Stimulated activated CD8-positive, alpha-beta memory T cell treated with anti-CD3 and anti-CD28 coated beads, Interleukin-2, amount 100 ng/mL, for 1 hour (primary cell): ENCODE data around the gene HHATL.
"Not testable (repeated sequence)": the region's sequence is repeated elsewhere in the genome, so short reads cannot be mapped to it uniquely, and the experiment has no call there.

ENCODE experiments used
- DNase-seq, 2 donors: peaks; one replicate each; pipeline ENCODE4 v3.0.0-alpha.2; 2020; ENCODE audit warnings: low read depth in 2 of 2

Gene HHATL

GRCh38 chr3:42734263-42734860 is 31.8 kb upstream of the HHATL start:
- no peak for DNase-seq

- DNase-seq: no peak
These were observed 31.1 kb upstream of the HHATL start for GRCh38 chr3:42733501-42734262.

- no peak for DNase-seq
These were observed 30.3 kb upstream of the HHATL start for GRCh38 chr3:42732829-42733459.

- no peak for DNase-seq
These were observed 29.7 kb upstream of the HHATL start for GRCh38 chr3:42732196-42732828.

GRCh38 chr3:42731476-42732195 is 29.0 kb upstream of the HHATL start:
- DNase-seq: no peak

- DNase-seq: no peak
These were observed 28.3 kb upstream of the HHATL start for GRCh38 chr3:42730706-42731420.

- DNase-seq: no peak
These were observed 27.7 kb upstream of the HHATL start for GRCh38 chr3:42730294-42730693.

- DNase-seq: no peak
These were observed 27.0 kb upstream of the HHATL start for GRCh38 chr3:42729404-42730145.

- no peak for DNase-seq
These were observed 26.2 kb upstream of the HHATL start for GRCh38 chr3:42728668-42729364.

- no peak for DNase-seq
These were observed 25.5 kb upstream of the HHATL start for GRCh38 chr3:42728056-42728455.

GRCh38 chr3:42725454-42725853 is 22.9 kb upstream of the HHATL start:
- no peak for DNase-seq

GRCh38 chr3:42723219-42723618 is 20.6 kb upstream of the HHATL start:
- no peak for DNase-seq

GRCh38 chr3:42722442-42722841 is 19.8 kb upstream of the HHATL start:
- not testable (repeated sequence) for DNase-seq

GRCh38 chr3:42721690-42722089 is 19.1 kb upstream of the HHATL start:
- DNase-seq: no peak

- DNase-seq: no peak
These were observed 17.5 kb upstream of the HHATL start for GRCh38 chr3:42720126-42720525.

- DNase-seq: no peak
These were observed 16.4 kb upstream of the HHATL start for GRCh38 chr3:42719002-42719401.

- DNase-seq: no peak
These were observed 15.7 kb upstream of the HHATL start for GRCh38 chr3:42718338-42718737.

- no peak for DNase-seq
These were observed 14.7 kb upstream of the HHATL start for GRCh38 chr3:42717306-42717705.

- DNase-seq: no peak
These were observed 11.7 kb upstream of the HHATL start for GRCh38 chr3:42714171-42714852.
